GM19238 (cell line): ENCODE results near the gene KCNE1.

Experiments
- DNase-seq: peaks from one replicate; pipeline ENCODE4 v3.0.0; 2011; ENCODE audit warnings: low spot score; ENCODE audit not compliant: insufficient read length

KCNE1 gene

GRCh38 chr21:34536311-34536710 lies 24.3 kb upstream of the KCNE1 start:
- DNase-seq: no peak

GRCh38 chr21:34535886-34536285 lies 23.9 kb upstream of the KCNE1 start:
- DNase-seq: no peak

GRCh38 chr21:34534522-34534921 lies 22.5 kb upstream of the KCNE1 start:
- no peak for DNase-seq

- DNase-seq: no peak
Observed at GRCh38 chr21:34533938-34534337, 21.9 kb upstream of the KCNE1 start.

- no peak for DNase-seq
Observed at GRCh38 chr21:34531399-34531798, 19.4 kb upstream of the KCNE1 start.

GRCh38 chr21:34530261-34530660 lies 18.3 kb upstream of the KCNE1 start:
- no peak for DNase-seq

GRCh38 chr21:34528131-34528561 lies 16.1 kb upstream of the KCNE1 start:
- no peak for DNase-seq

GRCh38 chr21:34526618-34527290 lies 14.7 kb upstream of the KCNE1 start:
- DNase-seq: no peak

- no peak for DNase-seq
Observed at GRCh38 chr21:34526241-34526617, 14.2 kb upstream of the KCNE1 start.

GRCh38 chr21:34524646-34525601 lies 12.9 kb upstream of the KCNE1 start:
- no peak for DNase-seq

- no peak for DNase-seq
Observed at GRCh38 chr21:34523019-34523555, 11.1 kb upstream of the KCNE1 start.

- DNase-seq: no peak
Observed at GRCh38 chr21:34522284-34522683, 10.3 kb upstream of the KCNE1 start.

GRCh38 chr21:34521561-34521960 lies 9.6 kb upstream of the KCNE1 start:
- DNase-seq: no peak

- no peak for DNase-seq
Observed at GRCh38 chr21:34520764-34521508, 8.9 kb upstream of the KCNE1 start.

- DNase-seq: no peak
Observed at GRCh38 chr21:34520281-34520680, 8.3 kb upstream of the KCNE1 start.

- DNase-seq: no peak
Observed at GRCh38 chr21:34519694-34520093, 7.7 kb upstream of the KCNE1 start.

- DNase-seq: no peak
Observed at GRCh38 chr21:34519016-34519415, 7.0 kb upstream of the KCNE1 start.

- DNase-seq: no peak
Observed at GRCh38 chr21:34518301-34518700, 6.3 kb upstream of the KCNE1 start.

- no peak for DNase-seq
Observed at GRCh38 chr21:34517491-34518245, 5.7 kb upstream of the KCNE1 start.

GRCh38 chr21:34517039-34517438 lies 5.0 kb upstream of the KCNE1 start:
- no peak for DNase-seq

- DNase-seq: no peak
Observed at GRCh38 chr21:34514576-34515115, 2.6 kb upstream of the KCNE1 start.
